Endothelial cell of umbilical vein (primary cell): ENCODE results near the gene TACC3.

Source experiments
- POLR2A ChIP-seq: IDR thresholded peaks from 2 replicates; pipeline ENCODE4 v1.6.1; 2012; ENCODE audit warnings: low read depth, mild to moderate bottlenecking, control low read depth, low read length
- TF ChIP-seq, protein P1 (sequence below), 2 donors: IDR thresholded peaks; 1 replicate in 1 of 2; 2 replicates in 1 of 2; pipeline ENCODE4 v1.5.1; 2011; ENCODE audit warnings: low read length in 2 of 2, mild to moderate bottlenecking in 2 of 2, moderate library complexity in 2 of 2, control low read depth in 1 of 2, inconsistent platforms in 1 of 2, low read depth in 1 of 2; ENCODE audit not compliant: insufficient read depth in 1 of 2; ENCODE audit errors: extremely low read depth in 1 of 2

DNA sequence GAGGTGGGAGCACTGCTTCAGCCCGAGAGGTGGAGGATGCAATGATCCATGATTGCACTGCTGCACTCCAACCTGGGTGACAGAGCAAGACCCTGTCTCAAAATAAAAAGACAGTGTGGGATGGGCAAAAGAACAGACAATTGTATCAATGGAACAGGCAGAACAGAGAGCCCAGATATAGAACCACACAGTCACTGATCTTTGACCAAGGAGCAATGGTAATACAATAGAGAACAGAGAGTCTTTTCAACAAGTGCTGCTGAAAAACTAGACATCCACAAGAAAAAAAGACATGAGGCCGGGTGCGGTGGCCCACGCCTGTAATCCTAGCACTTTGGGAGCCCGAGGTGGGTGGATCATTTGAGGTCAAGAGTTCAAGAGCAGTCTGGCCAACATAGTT lies 43.1 kb upstream of the TACC3 start:
- no peak for TF ChIP-seq POLR2A
- TF ChIP-seq, protein P1, sequence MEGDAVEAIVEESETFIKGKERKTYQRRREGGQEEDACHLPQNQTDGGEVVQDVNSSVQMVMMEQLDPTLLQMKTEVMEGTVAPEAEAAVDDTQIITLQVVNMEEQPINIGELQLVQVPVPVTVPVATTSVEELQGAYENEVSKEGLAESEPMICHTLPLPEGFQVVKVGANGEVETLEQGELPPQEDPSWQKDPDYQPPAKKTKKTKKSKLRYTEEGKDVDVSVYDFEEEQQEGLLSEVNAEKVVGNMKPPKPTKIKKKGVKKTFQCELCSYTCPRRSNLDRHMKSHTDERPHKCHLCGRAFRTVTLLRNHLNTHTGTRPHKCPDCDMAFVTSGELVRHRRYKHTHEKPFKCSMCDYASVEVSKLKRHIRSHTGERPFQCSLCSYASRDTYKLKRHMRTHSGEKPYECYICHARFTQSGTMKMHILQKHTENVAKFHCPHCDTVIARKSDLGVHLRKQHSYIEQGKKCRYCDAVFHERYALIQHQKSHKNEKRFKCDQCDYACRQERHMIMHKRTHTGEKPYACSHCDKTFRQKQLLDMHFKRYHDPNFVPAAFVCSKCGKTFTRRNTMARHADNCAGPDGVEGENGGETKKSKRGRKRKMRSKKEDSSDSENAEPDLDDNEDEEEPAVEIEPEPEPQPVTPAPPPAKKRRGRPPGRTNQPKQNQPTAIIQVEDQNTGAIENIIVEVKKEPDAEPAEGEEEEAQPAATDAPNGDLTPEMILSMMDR (IDR thresholded peaks at IDR 0.05; ENCODE audit: extremely low read depth in 1 of 2, insufficient read depth in 1 of 2, low read depth in 1 of 2, low read length in 2 of 2) = no peak
